Measurements from ENCODE around the gene PTPN5. TPM values are rescaled to one million over a fixed set of nuclear protein-coding genes. Genes with fewer than 3 reads are reported as not detected.

PTPN5 gene
- total RNA-seq, 1 experiment from 2014 or later: not detected

Other genes starting within 250 kb of the PTPN5 start
- 30.2 and 34.2 TPM in 2 replicates for gene UEVLD, start 203.1 kb downstream of the PTPN5 start, total RNA-seq (2014; rRNA removed; shearing (Covaris generic))
- gene MISFA, start 192.0 kb downstream of the PTPN5 start, total RNA-seq (2014; rRNA removed; shearing (Covaris generic)): 0.40 and 1.4 TPM in 2 replicates
- gene SPTY2D1, start 157.5 kb downstream of the PTPN5 start, total RNA-seq (2014; rRNA removed; shearing (Covaris generic)): 13.8 and 19.9 TPM in 2 replicates
- 5.0 and 5.3 TPM in 2 replicates for gene TMEM86A, start 93.0 kb downstream of the PTPN5 start, total RNA-seq (2014; rRNA removed; shearing (Covaris generic))
- not detected in 2 replicates for gene IGSF22, start 65.6 kb downstream of the PTPN5 start, total RNA-seq (2014; rRNA removed; shearing (Covaris generic))
- gene MRGPRX1, start 147.6 kb upstream of the PTPN5 start, total RNA-seq (2014; rRNA removed; shearing (Covaris generic)): not detected in 2 replicates

All from SK-MEL-5 (cell line).